Measurements from ENCODE around the gene PSME3IP1. TPM values are rescaled to one million over a fixed set of nuclear protein-coding genes. Genes with fewer than 3 reads are reported as not detected.
A peak's percentile ranks its signal among the peaks of the same experiment; 100 is the strongest.
"Not testable (repeated sequence)": the region's sequence is repeated elsewhere in the genome, so short reads cannot be mapped to it uniquely, and the experiment has no call there.

The PSME3IP1 gene
- 73.2 TPM for polyA plus RNA-seq (2013, experiment 1 of 2; ENCODE audit: insufficient read length)
- 54.6 TPM for polyA plus RNA-seq (2013, experiment 2 of 2; ENCODE audit: insufficient read length)

DNA sequence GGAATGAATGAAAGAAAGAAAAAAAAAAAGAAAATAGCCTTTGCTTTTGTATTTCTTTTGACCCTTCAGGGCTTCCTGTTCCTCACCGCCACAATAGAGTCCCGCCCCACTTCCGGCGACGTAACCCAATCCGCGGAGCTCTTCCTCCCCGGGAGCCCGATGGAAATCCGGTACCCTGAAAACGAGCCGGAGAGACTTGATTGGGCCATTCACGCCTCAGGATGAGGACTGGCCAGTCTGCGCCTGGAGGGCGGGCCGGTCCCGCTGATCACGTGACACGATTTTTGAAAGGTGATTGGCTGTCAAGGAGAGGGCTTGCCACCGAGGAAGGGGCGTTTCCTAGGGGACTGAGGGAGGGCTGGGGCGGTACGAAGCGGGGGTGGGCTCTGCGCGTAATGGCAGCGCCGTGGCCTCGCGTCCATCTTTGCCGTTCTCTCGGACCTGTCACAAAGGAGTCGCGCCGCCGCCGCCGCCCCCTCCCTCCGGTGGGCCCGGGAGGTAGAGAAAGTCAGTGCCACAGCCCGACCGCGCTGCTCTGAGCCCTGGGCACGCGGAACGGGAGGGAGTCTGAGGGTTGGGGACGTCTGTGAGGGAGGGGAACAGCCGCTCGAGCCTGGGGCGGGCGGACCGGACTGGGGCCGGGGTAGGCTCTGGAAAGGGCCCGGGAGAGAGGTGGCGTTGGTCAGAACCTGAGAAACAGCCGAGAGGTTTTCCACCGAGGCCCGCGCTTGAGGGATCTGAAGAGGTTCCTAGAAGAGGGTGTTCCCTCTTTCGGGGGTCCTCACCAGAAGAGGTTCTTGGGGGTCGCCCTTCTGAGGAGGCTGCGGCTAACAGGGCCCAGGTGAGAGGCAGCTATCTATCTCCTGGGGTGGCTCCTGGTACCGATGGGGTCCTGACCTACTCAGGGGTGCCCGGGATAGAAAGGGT, at the start of gene PSME3IP1, which contains the start of gene RSPRY1:
Gene PSME3IP1 (minus strand): TSS at position 95 of the 927 bp plus-strand sequence. CDS start 12,185 bp downstream, outside the sequence.
Gene RSPRY1 (plus strand): TSS at position 385 of the 927 bp plus-strand sequence. CDS start 18,330 bp downstream, outside the sequence.
- DNase-seq: peak; percentile 100

DNA sequence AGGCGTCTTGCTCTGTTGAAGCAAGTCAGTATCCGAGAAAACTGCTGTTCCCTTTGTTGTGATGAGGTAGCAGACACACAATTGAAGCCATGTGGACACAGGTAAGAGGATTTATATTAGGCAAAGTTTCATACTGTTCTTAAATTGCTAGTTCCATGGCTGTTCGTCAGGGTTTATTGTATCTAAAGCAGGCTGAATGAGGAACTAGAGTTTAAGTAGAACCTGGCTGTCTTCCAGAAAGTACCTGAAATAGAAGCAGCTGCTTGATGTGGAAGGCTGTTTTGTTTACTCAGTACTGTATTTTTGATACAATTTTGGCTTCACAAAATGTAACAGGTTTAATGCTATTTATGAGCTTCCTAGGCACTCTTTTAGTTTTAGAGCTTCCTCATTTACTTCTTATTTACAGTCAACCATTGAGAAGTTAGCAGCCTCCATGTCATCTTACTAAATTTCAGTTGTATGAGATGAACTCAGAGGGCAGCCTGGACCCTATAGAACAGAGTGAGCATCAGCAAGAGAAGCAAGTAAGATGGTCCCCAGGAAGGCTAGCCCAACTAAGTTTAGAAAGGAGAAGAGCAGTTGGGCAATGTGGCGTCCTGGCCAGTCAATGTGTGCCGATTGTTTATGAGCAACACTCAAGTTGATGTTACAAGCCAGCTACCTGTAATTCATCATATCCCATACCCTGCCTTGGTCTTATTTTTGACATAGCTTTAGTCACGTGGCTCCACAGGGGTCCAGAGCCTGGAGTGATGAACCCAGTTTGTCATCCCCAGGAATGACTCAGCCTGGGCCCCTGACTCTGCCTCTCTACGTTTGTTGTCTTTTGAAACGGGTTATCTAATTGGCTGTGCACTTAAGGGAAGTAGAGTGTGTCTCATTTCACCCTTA, 49.5 kb upstream of the PSME3IP1 start:
- DNase-seq: peak; percentile 93

- DNase-seq: no peak
These were observed 48.9 kb upstream of the PSME3IP1 start for GRCh38 chr16:57234707-57235092.

- no peak for DNase-seq
These were observed 48.3 kb upstream of the PSME3IP1 start for GRCh38 chr16:57233944-57234706.

GRCh38 chr16:57231821-57232350, 46.0 kb upstream of the PSME3IP1 start:
- DNase-seq: no peak

GRCh38 chr16:57229079-57229478, 43.2 kb upstream of the PSME3IP1 start:
- DNase-seq: no peak

DNA sequence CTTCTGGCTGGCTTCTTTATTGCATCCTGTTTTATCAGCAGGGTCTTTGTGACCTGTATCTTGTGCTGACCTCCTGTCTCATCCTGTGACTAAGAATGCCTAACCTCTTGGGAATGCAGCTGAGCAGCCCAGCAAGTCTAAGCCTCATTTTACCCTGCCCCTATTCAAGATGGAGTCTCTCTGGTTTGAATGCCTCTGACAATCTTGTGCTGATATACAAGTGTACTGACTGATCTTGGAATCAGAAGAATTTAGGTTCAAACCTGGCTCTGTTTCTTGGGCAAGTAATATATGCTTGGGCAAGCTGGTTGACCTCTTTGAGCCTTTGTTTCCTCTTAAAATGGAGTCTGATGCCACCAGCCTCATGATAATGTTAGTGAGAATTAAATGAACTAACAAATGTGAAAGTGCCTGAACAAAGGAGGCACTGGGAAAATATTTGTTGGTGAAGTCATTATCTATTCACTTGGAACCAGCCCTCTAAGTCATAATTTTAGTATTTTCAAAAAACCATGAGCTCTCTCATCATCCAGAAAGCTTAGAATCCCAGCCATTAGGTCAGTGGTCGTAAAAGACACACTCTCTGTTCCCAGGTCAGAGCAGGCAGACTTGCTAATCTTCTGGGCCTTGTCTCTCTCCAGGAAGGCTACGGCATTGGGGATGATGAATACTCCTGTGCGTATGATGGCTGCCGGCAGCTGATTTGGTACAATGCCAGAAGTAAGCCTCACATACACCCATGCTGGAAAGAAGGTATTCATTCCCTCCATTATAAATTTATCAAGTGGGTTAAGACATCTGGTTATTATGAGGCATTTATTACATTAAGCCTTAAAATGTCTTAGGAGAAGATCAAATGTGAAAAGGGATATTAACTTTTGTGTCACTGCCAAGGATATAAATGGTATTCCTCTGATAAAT, 41.1 kb upstream of the PSME3IP1 start:
- DNase-seq: no peak

GRCh38 chr16:57225978-57226377, 40.1 kb upstream of the PSME3IP1 start:
- no peak for DNase-seq

DNA sequence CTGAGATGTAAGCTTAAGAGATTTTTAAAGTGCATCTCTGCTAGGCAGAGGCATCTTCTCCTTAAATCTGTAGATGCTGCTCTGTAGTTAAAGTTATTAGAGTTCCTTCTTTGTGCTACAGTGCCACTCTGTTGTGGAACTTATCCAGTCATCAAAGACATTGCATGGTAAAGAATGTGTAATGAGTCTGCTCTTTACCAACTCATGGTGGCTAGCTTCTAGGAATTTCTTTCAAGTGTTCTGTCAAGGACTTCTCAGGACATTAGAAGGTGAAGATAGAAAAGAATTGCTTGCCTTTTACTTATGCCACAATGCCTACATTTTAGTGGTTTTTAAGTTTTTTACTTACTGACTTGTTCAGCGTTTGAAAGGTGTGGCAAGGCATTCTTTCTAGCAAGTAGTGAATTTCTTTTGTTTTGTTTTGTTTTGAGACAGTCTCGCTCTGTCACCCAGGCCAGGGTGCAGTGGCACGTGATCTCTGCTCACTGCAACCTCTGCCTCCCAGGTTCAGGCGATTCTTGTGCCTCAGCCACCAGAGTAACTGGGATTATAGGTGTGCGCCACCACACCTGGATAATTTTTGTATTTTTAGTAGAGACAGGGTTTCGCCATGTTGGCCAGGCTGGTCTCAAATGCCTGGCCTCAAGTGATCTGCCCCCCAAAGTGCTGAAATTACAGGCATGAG, 39.0 kb upstream of the PSME3IP1 start:
- no peak for DNase-seq

DNA sequence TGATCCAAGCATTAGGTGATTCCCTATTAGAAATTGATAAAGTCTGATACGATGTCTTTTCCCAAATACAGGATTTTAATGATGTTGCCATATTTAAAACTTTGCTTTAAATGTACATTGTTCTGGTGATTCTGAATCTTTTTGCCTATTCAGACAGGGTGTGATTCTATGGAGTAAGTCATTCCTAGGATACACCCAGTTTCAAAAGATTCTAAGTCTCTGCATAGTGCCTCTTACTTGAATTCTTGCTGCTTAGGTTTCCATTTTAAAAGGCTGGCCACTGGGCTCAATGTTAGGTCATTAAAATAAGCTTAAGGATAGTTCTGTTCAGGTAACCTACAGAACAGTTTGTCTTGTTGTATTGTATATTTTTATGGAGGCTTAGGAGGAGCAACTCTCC, 37.2 kb upstream of the PSME3IP1 start:
- DNase-seq: no peak

DNA sequence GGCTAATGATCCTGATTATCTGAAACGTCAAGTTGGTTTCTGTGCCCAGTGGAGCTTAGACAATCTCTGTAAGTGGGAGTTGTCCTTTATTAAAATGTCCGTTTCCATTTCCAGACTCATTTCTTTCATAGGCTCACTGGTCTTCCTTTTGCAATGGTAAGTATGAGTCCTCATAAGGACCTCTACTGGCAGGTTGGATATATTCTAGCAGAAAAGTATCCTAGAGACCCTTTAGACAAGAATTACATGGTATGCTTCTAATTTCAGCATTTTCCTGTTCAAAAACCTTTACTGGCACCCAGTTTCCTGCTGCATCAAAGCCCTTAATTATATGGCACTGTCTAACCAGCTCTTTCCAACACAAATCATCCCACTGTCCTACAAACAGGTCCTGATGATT, 31.1 kb upstream of the PSME3IP1 start:
- no peak for DNase-seq

GRCh38 chr16:57213462-57213861, 27.6 kb upstream of the PSME3IP1 start:
- no peak for DNase-seq

DNA sequence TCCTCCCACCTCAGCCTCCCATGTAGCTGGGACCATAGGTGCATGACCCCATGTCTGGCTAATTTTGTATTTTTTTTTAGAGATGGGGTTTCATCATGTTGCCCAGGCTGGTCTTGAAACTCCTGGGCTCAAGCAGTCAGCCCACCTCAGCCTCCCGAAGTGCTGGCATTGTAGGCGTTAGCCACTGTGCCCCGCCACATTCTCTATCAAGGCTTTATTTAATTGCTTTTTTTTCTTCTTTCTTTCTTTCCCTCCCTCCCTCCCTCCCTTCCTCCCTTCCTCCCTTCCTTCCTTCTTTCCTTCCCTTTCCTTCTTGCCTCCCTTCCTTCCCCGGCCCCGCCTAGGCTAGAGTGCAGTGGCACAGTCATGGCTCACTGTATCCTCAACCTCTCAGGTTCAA, 23.9 kb upstream of the PSME3IP1 start:
- DNase-seq: no peak

- no peak for DNase-seq
These were observed 23.1 kb upstream of the PSME3IP1 start for GRCh38 chr16:57208926-57209325.

GRCh38 chr16:57204675-57205074, 18.8 kb upstream of the PSME3IP1 start:
- DNase-seq: no peak

- no peak for DNase-seq
These were observed 17.6 kb upstream of the PSME3IP1 start for GRCh38 chr16:57203451-57203850.

- no peak for DNase-seq
These were observed 16.5 kb upstream of the PSME3IP1 start for GRCh38 chr16:57202095-57202886.

DNA sequence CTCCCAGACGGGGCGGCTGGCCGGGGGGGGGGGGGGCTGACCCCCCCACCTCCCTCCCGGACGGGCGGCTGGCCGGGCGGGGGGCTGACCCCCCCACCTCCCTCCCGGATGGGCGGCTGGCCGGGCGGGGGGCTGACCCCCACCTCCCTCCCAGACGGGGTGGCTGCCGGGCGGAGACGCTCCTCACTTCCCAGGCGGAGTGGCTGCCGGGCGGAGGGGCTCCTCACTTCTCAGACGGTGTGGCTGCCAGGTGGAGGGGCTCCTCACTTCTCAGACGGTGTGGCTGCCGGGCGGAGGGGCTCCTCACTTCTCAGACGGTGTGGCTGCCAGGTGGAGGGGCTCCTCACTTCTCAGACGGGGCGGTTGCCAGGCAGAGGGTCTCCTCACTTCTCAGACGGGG, 15.1 kb upstream of the PSME3IP1 start:
- not testable (repeated sequence) for DNase-seq

GRCh38 chr16:57200321-57200720, 14.5 kb upstream of the PSME3IP1 start:
- DNase-seq: not testable (repeated sequence)
